Cardiac fibroblast (primary cell): Measurements from ENCODE around the gene PKMYT1.
A peak's percentile ranks its signal among the peaks of the same experiment; 100 is the strongest.

Experiments
- DNase-seq, 2 donors: peaks; one replicate each; pipeline versions ENCODE4 v3.0.0 to v3.0.0-alpha.2; 2010; ENCODE audit warnings: low read depth in 2 of 2
- H3K4me3 ChIP-seq, 2 donors: replicated peaks in 1 of 2; 1 replicate in 1 of 2; 2 replicates in 1 of 2; pipeline ENCODE4 v1.5.1; 2011; ENCODE audit warnings: low read depth in 2 of 2, low read length in 2 of 2, mild to moderate bottlenecking in 2 of 2, moderate library complexity in 1 of 2
- TF ChIP-seq, protein P1 (sequence below): IDR thresholded peaks from one replicate; pipeline ENCODE4 v1.5.1; 2011; ENCODE audit warnings: low read depth, mild to moderate bottlenecking, low read length, inconsistent platforms

Gene PKMYT1

DNA sequence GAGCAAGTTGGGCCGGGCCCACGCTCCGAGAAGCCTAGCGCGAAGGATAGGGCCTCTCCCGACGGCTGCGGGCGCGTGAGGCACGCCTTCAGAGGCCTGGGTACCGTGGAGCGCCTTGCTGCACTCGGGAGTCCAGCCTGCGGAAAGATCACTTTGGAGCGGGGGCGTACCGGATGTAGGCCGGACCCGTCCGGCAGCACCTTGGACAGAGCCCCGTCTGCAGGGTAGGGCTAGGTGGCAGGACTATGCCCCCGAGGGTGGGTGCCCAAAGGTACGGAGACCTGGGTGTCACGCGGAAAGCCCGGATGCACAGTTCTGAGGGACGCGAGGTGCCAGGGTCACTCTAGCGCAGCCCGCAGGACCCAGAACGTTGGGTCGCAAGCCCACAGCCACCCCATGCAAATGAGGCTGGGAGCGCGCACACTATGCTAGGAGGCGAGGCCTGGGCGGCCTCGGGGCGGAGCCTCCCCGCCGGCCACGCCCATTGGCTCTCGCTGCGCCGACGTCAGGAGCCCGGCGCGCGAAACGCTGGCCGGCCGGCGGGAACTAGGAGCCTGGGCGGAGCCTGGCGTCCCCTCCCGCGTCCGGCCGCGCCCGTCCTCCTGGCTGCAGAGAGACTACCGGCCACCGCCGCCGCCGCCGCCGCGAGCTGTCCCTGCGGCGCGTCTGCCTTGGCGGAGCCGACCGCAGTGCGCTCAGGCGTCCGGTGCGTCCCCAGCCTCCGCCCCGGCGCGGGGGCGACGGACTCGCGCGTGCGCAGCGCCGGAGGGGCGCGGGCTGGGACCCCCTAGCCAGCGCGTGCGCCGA, 11.3 kb downstream of the PKMYT1 start, which contains the start of gene PAQR4:
PAQR4 (plus strand) TSS at position 611 of the 807 bp plus-strand sequence. CDS start 327 bp downstream, outside the sequence.
- TF ChIP-seq, protein P1, sequence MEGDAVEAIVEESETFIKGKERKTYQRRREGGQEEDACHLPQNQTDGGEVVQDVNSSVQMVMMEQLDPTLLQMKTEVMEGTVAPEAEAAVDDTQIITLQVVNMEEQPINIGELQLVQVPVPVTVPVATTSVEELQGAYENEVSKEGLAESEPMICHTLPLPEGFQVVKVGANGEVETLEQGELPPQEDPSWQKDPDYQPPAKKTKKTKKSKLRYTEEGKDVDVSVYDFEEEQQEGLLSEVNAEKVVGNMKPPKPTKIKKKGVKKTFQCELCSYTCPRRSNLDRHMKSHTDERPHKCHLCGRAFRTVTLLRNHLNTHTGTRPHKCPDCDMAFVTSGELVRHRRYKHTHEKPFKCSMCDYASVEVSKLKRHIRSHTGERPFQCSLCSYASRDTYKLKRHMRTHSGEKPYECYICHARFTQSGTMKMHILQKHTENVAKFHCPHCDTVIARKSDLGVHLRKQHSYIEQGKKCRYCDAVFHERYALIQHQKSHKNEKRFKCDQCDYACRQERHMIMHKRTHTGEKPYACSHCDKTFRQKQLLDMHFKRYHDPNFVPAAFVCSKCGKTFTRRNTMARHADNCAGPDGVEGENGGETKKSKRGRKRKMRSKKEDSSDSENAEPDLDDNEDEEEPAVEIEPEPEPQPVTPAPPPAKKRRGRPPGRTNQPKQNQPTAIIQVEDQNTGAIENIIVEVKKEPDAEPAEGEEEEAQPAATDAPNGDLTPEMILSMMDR: no peak
- peak; percentile 83 to 89 for DNase-seq
- peak within 1 kb of the TSS; percentile 52 to 62 for H3K4me3 ChIP-seq

DNA sequence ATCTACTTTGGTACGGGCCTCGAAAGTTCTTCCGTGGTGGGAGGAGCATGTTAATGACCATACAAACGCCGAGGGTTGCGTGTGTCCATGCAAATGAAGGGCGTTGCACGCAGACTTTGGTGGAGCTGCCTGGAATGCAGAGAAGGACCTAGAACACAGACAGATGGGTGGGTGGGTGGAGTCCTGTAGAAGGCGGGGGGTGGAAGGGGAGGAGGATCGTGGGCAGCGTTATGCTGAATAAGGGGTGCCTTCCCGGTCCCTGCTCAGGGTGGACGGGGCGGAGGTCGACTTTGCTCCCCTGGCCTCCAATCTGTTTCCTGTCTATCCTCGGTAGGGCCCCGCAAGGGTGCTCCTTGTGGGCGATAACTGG, 11.9 kb downstream of the PKMYT1 start:
- peak overlapping the region in 1 of 2 donors; percentile 52 for H3K4me3 ChIP-seq
- TF ChIP-seq, protein P1: no peak
- DNase-seq: no peak

DNA sequence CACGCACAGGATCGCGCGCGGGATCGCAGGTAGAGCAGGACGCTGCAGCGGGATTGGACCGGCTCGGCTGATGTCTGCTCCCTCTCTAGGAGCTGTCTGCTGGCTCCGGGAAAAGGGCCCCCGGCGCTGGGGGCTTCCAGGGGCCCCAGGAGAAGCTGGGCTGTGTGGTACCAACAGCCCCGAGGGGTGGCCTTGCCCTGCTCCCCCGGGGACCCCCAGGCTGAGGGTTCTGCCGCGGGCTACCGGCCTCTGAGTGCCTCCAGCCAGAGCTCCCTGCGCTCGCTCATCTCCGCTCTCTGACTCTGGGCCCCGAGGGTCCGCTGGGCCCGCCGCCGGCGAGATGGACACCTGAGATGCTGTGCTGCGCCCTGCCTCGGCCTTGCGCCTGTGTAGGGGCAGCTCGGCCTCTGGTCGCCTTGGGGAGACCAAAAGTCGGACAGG, 12.5 kb downstream of the PKMYT1 start:
- DNase-seq: no peak
- H3K4me3 ChIP-seq: no peak overlapping the region
- TF ChIP-seq, protein P1: no peak

DNA sequence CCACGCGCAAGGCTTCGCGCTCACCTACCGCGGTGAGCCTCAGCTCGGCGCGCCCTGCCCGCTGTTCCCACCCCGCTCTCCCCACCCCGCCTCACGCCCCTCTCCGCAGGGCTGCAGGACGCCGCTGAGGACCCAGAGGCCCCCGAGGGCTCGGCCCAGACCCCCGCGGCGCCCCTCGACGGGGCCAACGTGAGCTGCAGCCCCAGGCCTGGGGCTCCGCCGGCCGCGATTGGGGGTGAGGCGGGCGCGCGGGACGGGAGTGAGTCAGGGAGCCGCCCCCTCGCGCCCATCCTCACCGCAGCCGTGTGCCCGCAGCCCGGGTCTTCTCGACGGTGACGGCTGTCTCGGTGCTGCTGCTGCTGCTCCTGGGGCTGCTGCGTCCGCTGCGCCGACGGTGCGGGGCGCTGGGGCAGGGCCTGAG, 13.0 kb downstream of the PKMYT1 start:
- DNase-seq: no peak
- TF ChIP-seq, protein P1: no peak
- no peak overlapping the region for H3K4me3 ChIP-seq

DNA sequence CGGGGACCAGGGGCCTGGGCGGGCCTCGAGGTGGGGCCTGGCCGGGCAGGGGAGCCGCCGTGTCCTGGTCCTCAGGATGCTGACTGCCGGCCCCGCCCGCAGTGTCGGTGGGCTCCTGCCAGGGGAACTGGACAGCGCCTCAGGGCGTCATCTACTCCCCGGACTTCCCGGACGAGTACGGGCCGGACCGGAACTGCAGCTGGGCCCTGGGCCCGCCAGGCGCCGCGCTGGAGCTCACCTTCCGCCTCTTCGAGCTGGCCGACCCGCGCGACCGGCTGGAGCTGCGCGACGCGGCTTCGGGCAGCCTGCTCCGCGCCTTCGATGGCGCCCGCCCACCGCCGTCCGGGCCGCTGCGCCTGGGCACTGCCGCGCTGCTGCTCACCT, 13.4 kb downstream of the PKMYT1 start:
- H3K4me3 ChIP-seq: no peak overlapping the region
- no peak for DNase-seq

DNA sequence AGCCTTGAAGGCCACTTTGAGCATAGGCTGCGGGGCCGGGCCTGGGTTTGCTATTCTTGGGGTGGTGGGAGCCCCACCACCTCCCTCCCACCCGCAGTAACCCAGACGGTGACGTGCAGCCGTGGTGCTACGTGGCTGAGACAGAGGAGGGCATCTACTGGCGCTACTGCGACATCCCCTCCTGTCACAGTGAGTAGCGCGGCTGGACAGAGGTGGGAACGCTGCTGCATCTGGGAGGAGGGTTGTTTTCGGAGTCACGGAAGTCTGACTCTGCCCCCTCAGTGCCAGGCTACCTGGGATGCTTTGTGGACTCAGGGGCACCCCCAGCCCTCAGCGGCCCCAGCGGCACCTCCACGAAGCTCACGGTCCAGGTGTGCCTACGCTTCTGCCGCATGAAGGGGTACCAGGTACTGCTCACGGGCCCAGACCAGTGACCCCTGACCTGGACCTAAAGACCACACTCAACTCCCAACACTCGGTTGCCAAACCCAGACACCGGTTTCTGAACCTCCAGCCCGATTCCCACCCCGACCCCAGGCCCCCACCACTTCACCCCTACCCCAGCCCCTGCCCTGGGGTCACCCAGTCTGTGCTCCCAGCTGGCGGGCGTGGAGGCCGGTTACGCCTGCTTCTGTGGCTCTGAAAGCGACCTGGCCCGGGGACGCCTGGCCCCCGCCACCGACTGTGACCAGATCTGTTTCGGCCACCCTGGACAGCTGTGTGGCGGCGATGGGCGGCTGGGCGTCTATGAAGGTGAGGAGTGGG, 14.0 kb downstream of the PKMYT1 start:
- DNase-seq: no peak
- no peak overlapping the region for H3K4me3 ChIP-seq
- TF ChIP-seq, protein P1: no peak

More for the DNA sequence above, 13.4 kb downstream of the PKMYT1 start:
- TF ChIP-seq, protein P1: no peak
